Measurements from ENCODE around the gene FAM131A.

Gene FAM131A

DNA sequence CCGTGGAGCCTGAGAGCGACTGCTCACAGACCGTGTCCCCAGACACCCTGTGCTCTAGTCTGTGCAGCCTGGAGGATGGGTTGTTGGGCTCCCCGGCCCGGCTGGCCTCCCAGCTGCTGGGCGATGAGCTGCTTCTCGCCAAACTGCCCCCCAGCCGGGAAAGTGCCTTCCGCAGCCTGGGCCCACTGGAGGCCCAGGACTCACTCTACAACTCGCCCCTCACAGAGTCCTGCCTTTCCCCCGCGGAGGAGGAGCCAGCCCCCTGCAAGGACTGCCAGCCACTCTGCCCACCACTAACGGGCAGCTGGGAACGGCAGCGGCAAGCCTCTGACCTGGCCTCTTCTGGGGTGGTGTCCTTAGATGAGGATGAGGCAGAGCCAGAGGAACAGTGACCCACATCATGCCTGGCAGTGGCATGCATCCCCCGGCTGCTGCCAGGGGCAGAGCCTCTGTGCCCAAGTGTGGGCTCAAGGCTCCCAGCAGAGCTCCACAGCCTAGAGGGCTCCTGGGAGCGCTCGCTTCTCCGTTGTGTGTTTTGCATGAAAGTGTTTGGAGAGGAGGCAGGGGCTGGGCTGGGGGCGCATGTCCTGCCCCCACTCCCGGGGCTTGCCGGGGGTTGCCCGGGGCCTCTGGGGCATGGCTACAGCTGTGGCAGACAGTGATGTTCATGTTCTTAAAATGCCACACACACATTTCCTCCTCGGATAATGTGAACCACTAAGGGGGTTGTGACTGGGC, 7.3 kb downstream of the FAM131A start:
- Histone ChIP-seq H3K9ac (ENCODE audit: low read depth, low read length) (no peak overlapping the region), H3K4me1 (ENCODE audit: insufficient read depth, low read length) (peaks cover 9% of the 10 kb centered on the region; the same call in 1 of the 2 replicates), H3K27ac (ENCODE audit: low read depth, low read length) (peak overlapping the region; percentile 25; the same call in 1 of the 2 replicates), H3K36me3 (ENCODE audit: insufficient read depth, low read length) (peaks cover 30% of the 10 kb centered on the region), H3K9me3 (ENCODE audit: insufficient read depth, low read depth, low read length) (no peaks in the 10 kb centered on the region), H3K27me3 (ENCODE audit: insufficient read depth, low read length) (no peaks in the 10 kb centered on the region), H3K4me3 (ENCODE audit: low read length) (no peak overlapping the region)
- 87% methylated on average over 23 of the region's 24 CpGs for WGBS

DNA sequence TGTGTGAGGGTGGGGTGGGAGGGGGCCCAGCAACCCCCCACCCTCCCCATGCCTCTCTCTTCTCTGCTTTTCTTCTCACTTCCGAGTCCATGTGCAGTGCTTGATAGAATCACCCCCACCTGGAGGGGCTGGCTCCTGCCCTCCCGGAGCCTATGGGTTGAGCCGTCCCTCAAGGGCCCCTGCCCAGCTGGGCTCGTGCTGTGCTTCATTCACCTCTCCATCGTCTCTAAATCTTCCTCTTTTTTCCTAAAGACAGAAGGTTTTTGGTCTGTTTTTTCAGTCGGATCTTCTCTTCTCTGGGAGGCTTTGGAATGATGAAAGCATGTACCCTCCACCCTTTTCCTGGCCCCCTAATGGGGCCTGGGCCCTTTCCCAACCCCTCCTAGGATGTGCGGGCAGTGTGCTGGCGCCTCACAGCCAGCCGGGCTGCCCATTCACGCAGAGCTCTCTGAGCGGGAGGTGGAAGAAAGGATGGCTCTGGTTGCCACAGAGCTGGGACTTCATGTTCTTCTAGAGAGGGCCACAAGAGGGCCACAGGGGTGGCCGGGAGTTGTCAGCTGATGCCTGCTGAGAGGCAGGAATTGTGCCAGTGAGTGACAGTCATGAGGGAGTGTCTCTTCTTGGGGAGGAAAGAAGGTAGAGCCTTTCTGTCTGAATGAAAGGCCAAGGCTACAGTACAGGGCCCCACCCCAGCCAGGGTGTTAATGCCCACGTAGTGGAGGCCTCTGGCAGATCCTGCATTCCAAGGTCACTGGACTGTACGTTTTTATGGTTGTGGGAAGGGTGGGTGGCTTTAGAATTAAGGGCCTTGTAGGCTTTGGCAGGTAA, 8.1 kb downstream of the FAM131A start:
- Histone ChIP-seq H3K27ac (ENCODE audit: low read depth, low read length) (peak overlapping the region; percentile 68), H3K9me3 (ENCODE audit: insufficient read depth, low read depth, low read length) (no peaks in the 10 kb centered on the region), H3K4me3 (ENCODE audit: low read length) (no peak overlapping the region), H3K4me1 (ENCODE audit: insufficient read depth, low read length) (peaks cover 9% of the 10 kb centered on the region; the same call in 1 of the 2 replicates), H3K9ac (ENCODE audit: low read depth, low read length) (no peak overlapping the region), H3K27me3 (ENCODE audit: insufficient read depth, low read length) (no peaks in the 10 kb centered on the region), H3K36me3 (ENCODE audit: insufficient read depth, low read length) (peaks cover 30% of the 10 kb centered on the region)
- WGBS: 23% methylated on average over 14 of the region's 14 CpGs

GRCh38 chr3:184346480-184347190, 9.2 kb downstream of the FAM131A start:
- H3K9ac ChIP-seq (ENCODE audit: low read depth, low read length): no peak overlapping the region
- WGBS: 95% methylated on average over 20 of the region's 20 CpGs
- peaks cover 32% of the 10 kb centered on the region for H3K36me3 ChIP-seq (ENCODE audit: insufficient read depth, low read length)

GRCh38 chr3:184347321-184348056, 10.1 kb downstream of the FAM131A start:
- Histone ChIP-seq H3K9ac (ENCODE audit: low read depth, low read length) (0 out of 2 replicates have a peak overlapping the region, but pooled peaks have one; percentile 2), H3K27ac (ENCODE audit: low read depth, low read length) (no peak overlapping the region), H3K4me1 (ENCODE audit: insufficient read depth, low read length) (peaks cover 9% of the 10 kb centered on the region; the same call in 1 of the 2 replicates), H3K27me3 (ENCODE audit: insufficient read depth, low read length) (no peaks in the 10 kb centered on the region), H3K36me3 (ENCODE audit: insufficient read depth, low read length) (peaks cover 33% of the 10 kb centered on the region), H3K9me3 (ENCODE audit: insufficient read depth, low read depth, low read length) (no peaks in the 10 kb centered on the region), H3K4me3 (ENCODE audit: low read length) (no peak overlapping the region)
- 91% methylated on average over 12 of the region's 12 CpGs for WGBS

More at GRCh38 chr3:184346480-184347190, 9.2 kb downstream of the FAM131A start:
- Histone ChIP-seq H3K27me3 (ENCODE audit: insufficient read depth, low read length) (no peaks in the 10 kb centered on the region), H3K9me3 (ENCODE audit: insufficient read depth, low read depth, low read length) (no peaks in the 10 kb centered on the region), H3K27ac (ENCODE audit: low read depth, low read length) (no peak overlapping the region), H3K4me1 (ENCODE audit: insufficient read depth, low read length) (peaks cover 9% of the 10 kb centered on the region; the same call in 1 of the 2 replicates), H3K4me3 (ENCODE audit: low read length) (no peak overlapping the region)

DNA sequence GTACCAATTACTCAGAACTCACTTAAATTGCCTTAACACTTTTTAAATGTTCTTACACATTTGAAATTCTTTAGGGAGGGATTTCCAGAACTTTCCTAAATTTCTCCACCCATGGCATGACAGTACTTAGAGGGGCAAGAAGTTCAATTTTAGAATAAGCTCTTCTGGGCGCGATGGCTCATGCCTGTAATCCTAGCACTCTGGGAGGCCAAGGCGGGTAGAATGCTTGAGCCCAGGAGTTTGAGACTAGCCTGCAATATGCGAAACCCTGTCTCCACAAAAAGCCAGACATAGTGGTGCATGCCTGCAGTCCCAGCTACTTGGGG, 10.6 kb downstream of the FAM131A start:
- H3K27ac ChIP-seq (ENCODE audit: low read depth, low read length): no peak overlapping the region
- 89% methylated on average over 4 of the region's 4 CpGs for WGBS
- H3K27me3 ChIP-seq (ENCODE audit: insufficient read depth, low read length): no peaks in the 10 kb centered on the region

GRCh38 chr3:184349563-184350470, 12.4 kb downstream of the FAM131A start:
- Histone ChIP-seq H3K36me3 (ENCODE audit: insufficient read depth, low read length) (peaks cover 36% of the 10 kb centered on the region), H3K4me1 (ENCODE audit: insufficient read depth, low read length) (peaks cover 9% of the 10 kb centered on the region; the same call in 1 of the 2 replicates), H3K9ac (ENCODE audit: low read depth, low read length) (no peak overlapping the region), H3K9me3 (ENCODE audit: insufficient read depth, low read depth, low read length) (no peaks in the 10 kb centered on the region), H3K27me3 (ENCODE audit: insufficient read depth, low read length) (no peaks in the 10 kb centered on the region), H3K27ac (ENCODE audit: low read depth, low read length) (no peak overlapping the region), H3K4me3 (ENCODE audit: low read length) (no peak overlapping the region)
- whole genome bisulfite sequencing: 88% methylated on average over 10 of the region's 10 CpGs

More for the DNA sequence above, 10.6 kb downstream of the FAM131A start:
- Histone ChIP-seq H3K4me1 (ENCODE audit: insufficient read depth, low read length) (peaks cover 9% of the 10 kb centered on the region; the same call in 1 of the 2 replicates), H3K36me3 (ENCODE audit: insufficient read depth, low read length) (peaks cover 35% of the 10 kb centered on the region), H3K9me3 (ENCODE audit: insufficient read depth, low read depth, low read length) (no peaks in the 10 kb centered on the region), H3K4me3 (ENCODE audit: low read length) (no peak overlapping the region), H3K9ac (ENCODE audit: low read depth, low read length) (no peak overlapping the region)

DNA sequence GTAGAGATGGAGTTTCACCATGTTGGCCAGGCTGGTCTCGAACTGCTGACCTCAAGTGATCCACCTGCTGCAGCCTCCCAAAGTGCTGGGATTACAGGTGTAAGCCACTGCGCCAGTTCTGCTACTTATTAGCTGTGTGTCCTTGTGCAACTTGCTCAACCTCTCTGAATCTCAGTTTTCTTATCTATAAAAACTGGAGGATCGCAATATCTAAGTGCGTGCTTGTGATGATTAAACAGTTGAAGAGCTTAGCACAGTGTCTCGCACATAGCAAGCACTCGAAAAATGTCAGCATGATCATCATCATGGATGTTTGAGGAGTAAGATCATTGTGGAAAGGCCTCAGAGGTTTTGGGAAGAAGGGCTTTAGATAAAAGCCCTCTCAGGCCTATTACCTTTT, 13.2 kb downstream of the FAM131A start:
- WGBS: 96% methylated on average over 6 of the region's 6 CpGs
- peaks cover 42% of the 10 kb centered on the region for H3K36me3 ChIP-seq (ENCODE audit: insufficient read depth, low read length)

DNA sequence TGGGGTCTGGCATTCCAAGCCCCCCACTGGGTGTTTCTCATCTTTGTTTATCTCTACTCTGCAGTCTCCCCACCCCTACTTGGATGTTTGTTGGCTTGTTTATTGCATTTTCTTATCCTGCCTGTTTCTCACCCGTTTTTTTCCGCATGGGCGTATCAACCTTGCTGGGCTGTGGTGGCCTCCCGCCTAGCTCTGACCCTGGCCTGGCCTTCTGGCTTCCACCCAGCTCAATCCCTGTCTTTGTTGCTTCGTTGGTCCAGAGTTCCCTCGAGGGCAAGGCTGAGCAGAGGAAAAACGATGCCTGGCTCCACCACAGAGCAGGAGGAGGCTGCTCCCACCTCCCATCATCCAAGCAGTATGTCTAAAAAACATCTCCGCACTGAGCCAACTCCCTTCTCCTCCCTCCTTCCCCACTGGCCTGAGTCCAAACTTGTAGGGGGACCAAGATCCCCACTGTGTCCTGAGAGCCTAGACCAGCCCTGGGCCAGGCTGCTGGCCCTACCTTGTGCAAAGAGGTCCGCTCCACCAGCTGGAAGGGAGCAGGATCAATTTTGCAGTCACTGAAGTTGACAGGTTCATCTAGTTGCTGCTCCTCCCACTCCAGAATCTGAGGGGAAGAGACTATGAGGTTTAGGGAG, 14.2 kb downstream of the FAM131A start:
- Histone ChIP-seq H3K27me3 (ENCODE audit: insufficient read depth, low read length) (no peaks in the 10 kb centered on the region), H3K9ac (ENCODE audit: low read depth, low read length) (no peak overlapping the region), H3K4me3 (ENCODE audit: low read length) (no peak overlapping the region), H3K27ac (ENCODE audit: low read depth, low read length) (no peak overlapping the region), H3K9me3 (ENCODE audit: insufficient read depth, low read depth, low read length) (no peaks in the 10 kb centered on the region), H3K36me3 (ENCODE audit: insufficient read depth, low read length) (peaks cover 46% of the 10 kb centered on the region), H3K4me1 (ENCODE audit: insufficient read depth, low read length) (peaks cover 3% of the 10 kb centered on the region; the same call in 1 of the 2 replicates)
- 65% methylated on average over 9 of the region's 9 CpGs for WGBS

More for the DNA sequence above, 13.2 kb downstream of the FAM131A start:
- no peak overlapping the region for H3K27ac ChIP-seq (ENCODE audit: low read depth, low read length)
- no peaks in the 10 kb centered on the region for H3K9me3 ChIP-seq (ENCODE audit: insufficient read depth, low read depth, low read length)
- peaks cover 5% of the 10 kb centered on the region; the same call in 1 of the 2 replicates for H3K4me1 ChIP-seq (ENCODE audit: insufficient read depth, low read length)
- no peak overlapping the region for H3K9ac ChIP-seq (ENCODE audit: low read depth, low read length)
- H3K4me3 ChIP-seq (ENCODE audit: low read length): no peak overlapping the region
- H3K27me3 ChIP-seq (ENCODE audit: insufficient read depth, low read length): no peaks in the 10 kb centered on the region

DNA sequence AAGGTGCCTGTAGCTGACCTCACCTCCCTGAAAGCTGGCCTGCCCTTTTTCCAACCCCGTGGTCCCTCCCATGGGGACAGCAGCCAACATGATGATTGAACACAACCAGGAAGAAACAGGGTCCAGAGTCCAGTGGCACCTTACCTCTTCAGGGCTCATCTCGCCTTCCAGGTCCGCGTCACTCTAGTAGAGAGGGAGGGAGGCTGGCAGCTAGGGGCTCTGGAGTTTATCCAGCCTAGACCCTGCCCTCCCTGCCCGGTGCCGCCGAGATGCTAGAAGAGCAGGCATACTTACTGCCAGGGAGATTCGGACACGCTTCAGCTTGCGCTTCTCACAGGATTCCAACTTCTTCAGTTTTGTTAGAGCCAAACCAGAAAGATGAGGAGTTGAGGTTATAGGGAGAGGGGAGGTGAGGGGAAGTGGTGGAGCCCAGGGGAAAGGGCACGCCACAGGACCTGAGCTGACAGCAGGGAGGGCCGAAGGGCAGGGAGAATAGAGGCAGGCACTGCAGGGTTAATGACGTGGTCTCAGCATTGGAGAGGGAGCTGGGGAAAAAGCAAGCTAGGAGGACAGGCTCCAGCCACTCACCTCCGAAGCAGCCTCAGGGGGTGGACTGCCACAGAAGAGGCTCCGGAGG, 14.9 kb downstream of the FAM131A start:
- Histone ChIP-seq H3K4me3 (ENCODE audit: low read length) (no peak overlapping the region), H3K9me3 (ENCODE audit: insufficient read depth, low read depth, low read length) (no peaks in the 10 kb centered on the region), H3K4me1 (ENCODE audit: insufficient read depth, low read length) (peaks cover 3% of the 10 kb centered on the region; the same call in 1 of the 2 replicates), H3K9ac (ENCODE audit: low read depth, low read length) (no peak overlapping the region), H3K36me3 (ENCODE audit: insufficient read depth, low read length) (peaks cover 47% of the 10 kb centered on the region), H3K27me3 (ENCODE audit: insufficient read depth, low read length) (no peaks in the 10 kb centered on the region), H3K27ac (ENCODE audit: low read depth, low read length) (no peak overlapping the region)
- WGBS: 93% methylated on average over 15 of the region's 15 CpGs

All from HUES64 (cell line).